Upper lobe of left lung (tissue), 6 donors: ENCODE results near the gene CDK2. TPM values are rescaled to one million over a fixed set of nuclear protein-coding genes. Genes with fewer than 3 reads are reported as not detected.

Experiments used
- ATAC-seq, 2 donors: fragments of 200-7000 bp; cut with Tn5 transposase; one replicate each; pipeline ENCODE4 v1.9.1; 2022; ENCODE audit warnings: mild to moderate bottlenecking in 2 of 2, moderate library complexity in 2 of 2; ENCODE audit not compliant: low FRiP score in 2 of 2
- DNase-seq, 2 donors: peaks; one replicate each; pipeline ENCODE4 v3.0.0-alpha.2; 2019 to 2020
- H3K27ac ChIP-seq, 4 donors: fragments of 200-600 bp; sonication (generic); one replicate each; pipeline ENCODE4 v1.5.1; 2016 to 2019
- H3K27me3 ChIP-seq, 4 donors: fragments of 200-600 bp; sonication (generic); one replicate each; pipeline ENCODE4 v1.5.1; 2017 to 2019
- H3K36me3 ChIP-seq, 4 donors: fragments of 200-600 bp; sonication (generic); one replicate each; pipeline ENCODE4 v1.5.1; 2016 to 2019
- H3K4me1 ChIP-seq, 4 donors: fragments of 200-600 bp; sonication (generic); one replicate each; pipeline ENCODE4 v1.5.1; 2018 to 2019
- H3K4me3 ChIP-seq, 4 donors: fragments of 200-600 bp; sonication (generic); one replicate each; pipeline ENCODE4 v1.5.1; 2017 to 2019; ENCODE audit warnings: mild to moderate bottlenecking in 2 of 4, moderate library complexity in 1 of 4
- H3K9me3 ChIP-seq, 4 donors: fragments of 200-600 bp; sonication (generic); one replicate each; pipeline ENCODE4 v1.5.1; 2018 to 2019
- CTCF ChIP-seq, 6 experiments: fragments of 450-650 bp in 4 of 6; fragments of 200-600 bp in 2 of 6; sonication (generic) in 2 of 6; IDR thresholded peaks; one replicate each; pipeline ENCODE4 v1.5.1; 2016 to 2019; ENCODE audit warnings: antibody characterized with exemption in 6 of 6
- EP300 ChIP-seq, 4 donors: sonication (generic); formaldehyde crosslinking; IDR thresholded peaks; one replicate each; pipeline ENCODE4 v1.5.1; 2017; ENCODE audit warnings: antibody characterized with exemption in 4 of 4, control low read depth in 2 of 4
- POLR2A ChIP-seq, 4 donors: fragments of 450-650 bp; IDR thresholded peaks; one replicate each; pipeline ENCODE4 v1.5.1; 2016 to 2017; ENCODE audit warnings: antibody characterized with exemption in 4 of 4, mild to moderate bottlenecking in 2 of 4
- POLR2AphosphoS5 ChIP-seq, 2 donors: sonication (generic); formaldehyde crosslinking; IDR thresholded peaks; one replicate each; pipeline ENCODE4 v1.5.1; 2017; ENCODE audit warnings: antibody characterized with exemption in 2 of 2
- WGBS, 2 donors: methylation state at CpG; one replicate each; pipeline ENCODE4 v1.1.5; 2017 to 2018; 5-methylcytosine and 5-hydroxymethylcytosine counted together
- total RNA-seq, 6 donors: library from RNA; depleted of rRNA in 4 of 6; stranded (reverse); fragments of >200 nt in 4 of 6; gene quantifications; one replicate each; pipeline versions ENCODE4 v1.1.0 to v1.2.1, GENCODE V29; 2016 to 2021
- donor health status: DM: no; HTN: no; CAD: no; lungs with moderate emphysema.
- donor health status: DM: no; HTN: yes; CAD: no; lungs with severe emphysema.

CDK2 gene
- total RNA-seq, 6 donors from 2014 or later: 11.7 to 27.9 (median 21.7) TPM

- Histone ChIP-seq H3K4me3 (peak overlapping the region; percentile 80 to 93 (median 90)), H3K4me1 (peaks cover 31 to 49% (median 40%) of the 10 kb centered on the region in 4 donors), H3K27ac (peak overlapping the region; percentile 96 to 99 (median 97)), H3K9me3 (no peaks in the 10 kb centered on the region), H3K36me3 (peaks cover 5 to 30% (median 9%) of the 10 kb centered on the region in 4 donors), H3K27me3 (no peaks in the 10 kb centered on the region)
- DNase-seq: no peak
- 13 to 15% methylated on average over 10 of the region's 10 CpGs for WGBS, 2 donors
- peak in 1 of 2 donors; percentile 0 for ATAC-seq
- no peak for TF ChIP-seq CTCF (IDR thresholded peaks at IDR 0.05)
- no peak for TF ChIP-seq EP300 (IDR thresholded peaks at IDR 0.05)
- no peak for TF ChIP-seq POLR2AphosphoS5 (IDR thresholded peaks at IDR 0.05)
- TF ChIP-seq POLR2A (IDR thresholded peaks at IDR 0.05): no peak
These were observed 40.5 kb upstream of the CDK2 start for GRCh38 chr12:55925870-55926737.

GRCh38 chr12:55926738-55927587, 39.7 kb upstream of the CDK2 start:
- Histone ChIP-seq H3K4me3 (peak overlapping the region; percentile 80 to 93 (median 90)), H3K27ac (peak overlapping the region; percentile 96 to 99 (median 97)), H3K9me3 (no peaks in the 10 kb centered on the region), H3K36me3 (peaks cover 5 to 22% (median 7%) of the 10 kb centered on the region in 4 donors), H3K27me3 (no peaks in the 10 kb centered on the region), H3K4me1 (peaks cover 34 to 53% (median 43%) of the 10 kb centered on the region in 4 donors)
- DNase-seq (peak; percentile 88 to 96), ATAC-seq (peak; percentile 92 to 93)
- peak in 2 of 4 donors; percentile 31 to 51 for TF ChIP-seq POLR2A (IDR thresholded peaks at IDR 0.05)
- no peak for TF ChIP-seq EP300 (IDR thresholded peaks at IDR 0.05)
- peak; percentile 59 for TF ChIP-seq POLR2AphosphoS5 (IDR thresholded peaks at IDR 0.05)
- peak; percentile 38 to 76 (median 54) for TF ChIP-seq CTCF (IDR thresholded peaks at IDR 0.05)
- WGBS, 2 donors: 0% methylated on average over 37 to 41 of the region's 42 CpGs

- Histone ChIP-seq H3K36me3 (peaks cover under 1 to 13% (median 5%) of the 10 kb centered on the region in 4 donors), H3K27ac (peak within 1 kb of the TSS; percentile 96 to 99 (median 97)), H3K9me3 (no peaks in the 10 kb centered on the region), H3K27me3 (no peaks in the 10 kb centered on the region), H3K4me3 (peak within 1 kb of the TSS; percentile 80 to 93 (median 90)), H3K4me1 (peaks cover 39 to 59% (median 48%) of the 10 kb centered on the region in 4 donors)
- no peak for TF ChIP-seq EP300 (IDR thresholded peaks at IDR 0.05)
- peak; percentile 75 to 79 for TF ChIP-seq POLR2AphosphoS5 (IDR thresholded peaks at IDR 0.05)
- TF ChIP-seq POLR2A (IDR thresholded peaks at IDR 0.05): peak in 3 of 4 donors; percentile 59 to 87 (median 71)
- 14 to 19% methylated on average over 17 to 30 of the region's 49 CpGs for WGBS, 2 donors
- ATAC-seq: peak; percentile 81 to 86
- peak; percentile 94 to 95 for DNase-seq
These were observed 38.8 kb upstream of the CDK2 start, which contains the start of gene PYM1 for GRCh38 chr12:55927588-55928502. Gene PYM1 (minus strand): TSS chr12:55927894. CDS start chr12:55927761, 133 bp downstream.

- DNase-seq (peak; percentile 45 to 84), ATAC-seq (no peak)
- no peaks in the 10 kb centered on the region for H3K9me3 ChIP-seq
- no peak overlapping the region for H3K4me3 ChIP-seq
- H3K4me1 ChIP-seq: peaks cover 43 to 74% (median 54%) of the 10 kb centered on the region in 4 donors
- 24 to 40% methylated on average over 8 of the region's 8 CpGs for WGBS, 2 donors
- TF ChIP-seq CTCF (IDR thresholded peaks at IDR 0.05): no peak
- TF ChIP-seq POLR2AphosphoS5 (IDR thresholded peaks at IDR 0.05): no peak
- no peak for TF ChIP-seq EP300 (IDR thresholded peaks at IDR 0.05)
- TF ChIP-seq POLR2A (IDR thresholded peaks at IDR 0.05): no peak
- peak overlapping the region; percentile 96 to 99 (median 97) for H3K27ac ChIP-seq
- no peaks in the 10 kb centered on the region for H3K27me3 ChIP-seq
- peaks cover 0 to 4% (median 1%) of the 10 kb centered on the region in 4 donors for H3K36me3 ChIP-seq
These were observed 37.3 kb upstream of the CDK2 start for GRCh38 chr12:55929306-55929791.
